GM19463 (cell line): ENCODE data around the gene DLGAP4.

Source experiments
- ATAC-seq: cut with Tn5 transposase; IDR thresholded peaks from one replicate; pipeline ENCODE4 v1.9.1; 2021; ENCODE audit warnings: mild to moderate bottlenecking, moderate library complexity; ENCODE audit not compliant: unreplicated experiment

The DLGAP4 gene

DNA sequence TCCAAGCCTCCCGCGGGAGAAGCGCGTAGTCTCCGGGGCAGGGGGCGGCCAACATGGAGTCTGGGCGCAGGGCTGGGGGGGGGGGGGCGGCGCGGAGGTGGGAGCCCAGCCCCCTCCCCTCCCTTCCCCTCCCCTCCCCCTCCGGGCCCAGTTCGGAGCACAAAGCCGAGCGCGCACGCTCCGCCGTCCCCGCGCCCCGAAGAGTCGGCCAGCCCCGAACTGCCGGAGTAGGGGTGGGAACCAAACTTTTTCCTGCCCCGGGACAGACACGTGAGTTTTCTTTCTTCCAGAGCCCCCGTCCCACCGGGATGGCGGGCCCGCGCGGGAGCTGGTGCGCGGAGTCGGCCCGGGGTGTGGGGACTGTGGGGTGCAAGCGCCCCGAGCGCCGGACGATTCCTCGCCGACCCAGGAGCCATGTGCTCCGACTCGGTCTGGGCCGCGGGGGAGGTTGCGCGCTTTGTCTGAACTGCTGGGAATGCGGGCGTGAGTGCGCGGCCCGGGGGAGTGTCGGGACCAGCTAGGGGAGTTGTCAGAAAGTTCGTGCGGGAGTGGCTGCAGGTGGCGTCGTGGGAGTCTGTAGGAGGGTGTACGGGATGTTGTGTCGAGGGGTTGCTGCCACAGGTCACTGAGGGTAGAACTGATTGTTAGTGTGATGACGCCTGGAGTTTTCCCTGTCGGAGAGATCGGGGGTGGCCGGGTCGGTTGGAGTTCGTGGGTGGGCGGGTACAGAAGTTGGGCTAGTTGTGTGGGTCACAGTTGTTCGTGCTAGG, 268.4 kb downstream of the DLGAP4 start:
- ATAC-seq = no peak

DNA sequence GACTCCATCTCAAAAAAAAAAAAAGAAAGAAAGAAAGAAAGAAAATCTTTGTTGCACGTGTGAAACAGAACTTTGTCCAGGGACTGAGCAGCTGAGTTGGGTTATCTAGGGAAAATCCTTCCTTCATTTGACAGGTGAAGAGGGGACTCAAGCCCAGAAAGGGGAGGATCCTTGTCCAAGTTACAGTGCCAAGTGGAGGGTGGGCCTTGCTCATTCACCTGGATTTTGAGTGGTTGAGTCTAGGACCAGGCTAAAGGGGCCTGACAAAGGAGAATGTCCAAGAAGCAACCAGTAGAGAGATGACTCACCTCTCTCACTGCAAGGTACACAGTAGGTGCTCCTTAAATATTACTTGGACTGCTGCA, 269.9 kb downstream of the DLGAP4 start:
- ATAC-seq = no peak
